ENCODE measurements around the gene ZNF512B.
"Not testable (repeated sequence)": the region's sequence is repeated elsewhere in the genome, so short reads cannot be mapped to it uniquely, and the experiment has no call there.

The ZNF512B gene

GRCh38 chr20:63969838-63970713 lies at the start of gene ZNF512B:
Gene ZNF512B (minus strand): TSS chr20:63969930. CDS start chr20:63967950, 1,980 bp downstream.
- no peak for FAIRE-seq

GRCh38 chr20:64015635-64016034 lies 45.9 kb upstream of the ZNF512B start:
- no peak for FAIRE-seq

- not testable (repeated sequence) for FAIRE-seq
Observed at GRCh38 chr20:64012385-64013154, 42.8 kb upstream of the ZNF512B start.

GRCh38 chr20:64011366-64011779 lies 41.6 kb upstream of the ZNF512B start:
- no peak for FAIRE-seq

- no peak for FAIRE-seq
Observed at GRCh38 chr20:64010711-64011237, 41.0 kb upstream of the ZNF512B start.

GRCh38 chr20:64009811-64010387 lies 40.2 kb upstream of the ZNF512B start:
- no peak for FAIRE-seq

- FAIRE-seq: no peak
Observed at GRCh38 chr20:64006902-64007301, 37.2 kb upstream of the ZNF512B start.

GRCh38 chr20:64006490-64006889 lies 36.8 kb upstream of the ZNF512B start:
- no peak for FAIRE-seq

GRCh38 chr20:64005394-64005793 lies 35.7 kb upstream of the ZNF512B start:
- no peak for FAIRE-seq

GRCh38 chr20:64003960-64004725 lies 34.4 kb upstream of the ZNF512B start:
- FAIRE-seq: no peak

- no peak for FAIRE-seq
Observed at GRCh38 chr20:64001607-64002011, 31.9 kb upstream of the ZNF512B start.

- FAIRE-seq: no peak
Observed at GRCh38 chr20:64000906-64001305, 31.2 kb upstream of the ZNF512B start.

- FAIRE-seq: no peak
Observed at GRCh38 chr20:63982937-63983336, 13.2 kb upstream of the ZNF512B start.

GRCh38 chr20:63980806-63981728 lies 11.3 kb upstream of the ZNF512B start, which contains the start of gene PRPF6:
Gene PRPF6 (plus strand): TSS chr20:63981132. CDS start chr20:63981246, 114 bp downstream.
- no peak for FAIRE-seq

GRCh38 chr20:63980317-63980805 lies 10.6 kb upstream of the ZNF512B start:
- FAIRE-seq: no peak

GRCh38 chr20:63979557-63980316 lies 10.0 kb upstream of the ZNF512B start, which contains the start of gene SAMD10:
Gene SAMD10 (minus strand): TSS chr20:63979642. CDS start chr20:63979467, 175 bp downstream.
- no peak for FAIRE-seq

GRCh38 chr20:63979229-63979556 lies 9.5 kb upstream of the ZNF512B start:
- FAIRE-seq: no peak

GRCh38 chr20:63978319-63979228 lies 8.8 kb upstream of the ZNF512B start:
- FAIRE-seq: no peak

- no peak for FAIRE-seq
Observed at GRCh38 chr20:63977739-63978276, 8.1 kb upstream of the ZNF512B start.

All from colon (tissue), 2 donors.